ENCODE data around the gene SLC9A9. TPM values are rescaled to one million over a fixed set of nuclear protein-coding genes. Genes with fewer than 3 reads are reported as not detected.

SLC9A9 gene
- total RNA-seq, 1 donor from 2014 or later = 11.4 TPM

DNA sequence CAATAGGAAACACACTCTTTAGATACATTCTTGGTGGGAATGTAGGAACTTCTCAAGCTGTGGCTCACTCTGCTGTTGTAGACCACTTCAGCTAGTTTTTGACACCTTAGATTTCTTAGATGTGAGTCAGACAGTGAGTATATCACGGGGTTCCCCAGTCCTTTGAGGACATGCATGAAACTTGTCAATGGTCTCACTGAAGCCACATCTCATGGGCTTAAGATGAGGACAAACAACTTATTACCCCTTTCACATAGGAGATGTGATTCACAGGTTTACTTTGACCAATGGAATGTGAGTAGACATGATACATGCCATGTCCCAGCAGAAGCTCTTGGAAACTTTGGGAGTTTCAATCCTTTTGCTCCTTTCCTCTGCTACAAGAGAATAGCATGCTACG lies 403.1 kb downstream of the SLC9A9 start:
- no peaks in the 10 kb centered on the region for H3K4me1 Mint-ChIP-seq (ENCODE audit: low read depth, unreplicated experiment)
- H3K9me3 Mint-ChIP-seq (ENCODE audit: unreplicated experiment) = no peaks in the 10 kb centered on the region
- TF ChIP-seq, protein P1, sequence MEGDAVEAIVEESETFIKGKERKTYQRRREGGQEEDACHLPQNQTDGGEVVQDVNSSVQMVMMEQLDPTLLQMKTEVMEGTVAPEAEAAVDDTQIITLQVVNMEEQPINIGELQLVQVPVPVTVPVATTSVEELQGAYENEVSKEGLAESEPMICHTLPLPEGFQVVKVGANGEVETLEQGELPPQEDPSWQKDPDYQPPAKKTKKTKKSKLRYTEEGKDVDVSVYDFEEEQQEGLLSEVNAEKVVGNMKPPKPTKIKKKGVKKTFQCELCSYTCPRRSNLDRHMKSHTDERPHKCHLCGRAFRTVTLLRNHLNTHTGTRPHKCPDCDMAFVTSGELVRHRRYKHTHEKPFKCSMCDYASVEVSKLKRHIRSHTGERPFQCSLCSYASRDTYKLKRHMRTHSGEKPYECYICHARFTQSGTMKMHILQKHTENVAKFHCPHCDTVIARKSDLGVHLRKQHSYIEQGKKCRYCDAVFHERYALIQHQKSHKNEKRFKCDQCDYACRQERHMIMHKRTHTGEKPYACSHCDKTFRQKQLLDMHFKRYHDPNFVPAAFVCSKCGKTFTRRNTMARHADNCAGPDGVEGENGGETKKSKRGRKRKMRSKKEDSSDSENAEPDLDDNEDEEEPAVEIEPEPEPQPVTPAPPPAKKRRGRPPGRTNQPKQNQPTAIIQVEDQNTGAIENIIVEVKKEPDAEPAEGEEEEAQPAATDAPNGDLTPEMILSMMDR (IDR thresholded peaks at IDR 0.05; ENCODE audit: partially characterized antibody, unreplicated experiment) = no peak
- no peak overlapping the region for H3K27ac Mint-ChIP-seq (ENCODE audit: unreplicated experiment)
- no peak overlapping the region for H3K4me3 Mint-ChIP-seq (ENCODE audit: unreplicated experiment)
- no peak for DNase-seq
- H3K36me3 Mint-ChIP-seq (ENCODE audit: unreplicated experiment) = no peaks in the 10 kb centered on the region
- no peaks in the 10 kb centered on the region for H3K27me3 Mint-ChIP-seq (ENCODE audit: unreplicated experiment)

DNA sequence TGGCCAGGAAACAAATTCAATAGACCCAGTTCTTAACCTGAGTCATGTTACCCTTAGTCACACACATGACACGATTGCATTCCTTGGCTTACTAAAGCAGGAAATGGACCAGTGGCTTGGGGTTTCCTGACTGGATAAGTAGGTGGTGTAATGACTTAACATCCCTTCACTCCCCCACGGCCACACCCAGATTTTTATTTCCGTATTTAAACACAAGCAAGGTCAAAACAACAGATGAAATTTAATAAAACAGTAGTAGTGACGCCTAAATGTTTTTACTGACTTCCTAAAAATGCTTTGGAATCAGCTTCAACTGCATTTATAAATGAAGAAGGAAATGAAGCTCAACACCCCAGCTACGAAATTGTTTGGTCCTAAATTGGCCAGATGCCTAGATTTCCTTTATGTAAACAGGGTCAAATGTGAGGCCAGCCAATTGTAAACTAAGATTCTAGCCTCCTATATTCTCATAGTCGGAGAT lies 404.4 kb downstream of the SLC9A9 start:
- no peak overlapping the region for H3K4me3 Mint-ChIP-seq (ENCODE audit: unreplicated experiment)
- H3K27ac Mint-ChIP-seq (ENCODE audit: unreplicated experiment) = no peak overlapping the region
- H3K27me3 Mint-ChIP-seq (ENCODE audit: unreplicated experiment) = no peaks in the 10 kb centered on the region
- no peaks in the 10 kb centered on the region for H3K4me1 Mint-ChIP-seq (ENCODE audit: low read depth, unreplicated experiment)
- TF ChIP-seq, protein P1 (IDR thresholded peaks at IDR 0.05; ENCODE audit: partially characterized antibody, unreplicated experiment) = no peak
- H3K36me3 Mint-ChIP-seq (ENCODE audit: unreplicated experiment) = no peaks in the 10 kb centered on the region
- no peak for DNase-seq
- peaks cover 3% of the 10 kb centered on the region for H3K9me3 Mint-ChIP-seq (ENCODE audit: unreplicated experiment)

DNA sequence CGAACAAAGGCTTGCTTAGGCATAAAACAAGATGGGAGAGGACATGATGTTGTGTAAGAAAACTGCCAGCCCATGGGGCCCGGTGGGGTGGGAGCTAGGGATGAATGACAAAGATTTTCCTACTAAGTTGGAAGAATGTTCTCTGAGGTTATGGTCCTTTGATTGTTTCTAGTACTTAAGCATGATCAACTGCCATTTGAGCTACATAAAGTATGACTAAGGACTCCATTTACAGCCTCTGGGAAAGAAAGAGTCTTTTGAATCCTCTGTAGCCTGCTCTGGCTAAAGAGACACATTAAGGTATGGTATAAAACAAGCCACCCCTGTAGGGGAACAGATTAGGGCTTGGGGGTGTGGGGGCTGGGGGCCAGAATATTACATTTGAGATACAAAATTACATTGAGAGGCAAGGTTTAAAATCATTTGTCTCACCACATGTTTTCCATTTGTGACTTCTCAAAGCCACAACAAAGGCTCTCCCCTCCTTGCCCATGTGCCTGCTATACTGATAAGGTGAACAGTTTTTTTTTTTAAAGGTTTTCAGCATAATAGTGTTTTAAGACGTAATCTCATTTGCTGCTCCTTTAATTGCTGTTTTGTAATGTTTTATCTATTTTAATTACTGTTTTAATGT lies 405.3 kb downstream of the SLC9A9 start:
- DNase-seq = no peak
- H3K4me3 Mint-ChIP-seq (ENCODE audit: unreplicated experiment) = no peak overlapping the region
- TF ChIP-seq, protein P1 (IDR thresholded peaks at IDR 0.05; ENCODE audit: partially characterized antibody, unreplicated experiment) = no peak
- no peak overlapping the region for H3K27ac Mint-ChIP-seq (ENCODE audit: unreplicated experiment)
- no peaks in the 10 kb centered on the region for H3K4me1 Mint-ChIP-seq (ENCODE audit: low read depth, unreplicated experiment)
- H3K36me3 Mint-ChIP-seq (ENCODE audit: unreplicated experiment) = no peaks in the 10 kb centered on the region
- no peaks in the 10 kb centered on the region for H3K27me3 Mint-ChIP-seq (ENCODE audit: unreplicated experiment)
- H3K9me3 Mint-ChIP-seq (ENCODE audit: unreplicated experiment) = peaks cover 3% of the 10 kb centered on the region

DNA sequence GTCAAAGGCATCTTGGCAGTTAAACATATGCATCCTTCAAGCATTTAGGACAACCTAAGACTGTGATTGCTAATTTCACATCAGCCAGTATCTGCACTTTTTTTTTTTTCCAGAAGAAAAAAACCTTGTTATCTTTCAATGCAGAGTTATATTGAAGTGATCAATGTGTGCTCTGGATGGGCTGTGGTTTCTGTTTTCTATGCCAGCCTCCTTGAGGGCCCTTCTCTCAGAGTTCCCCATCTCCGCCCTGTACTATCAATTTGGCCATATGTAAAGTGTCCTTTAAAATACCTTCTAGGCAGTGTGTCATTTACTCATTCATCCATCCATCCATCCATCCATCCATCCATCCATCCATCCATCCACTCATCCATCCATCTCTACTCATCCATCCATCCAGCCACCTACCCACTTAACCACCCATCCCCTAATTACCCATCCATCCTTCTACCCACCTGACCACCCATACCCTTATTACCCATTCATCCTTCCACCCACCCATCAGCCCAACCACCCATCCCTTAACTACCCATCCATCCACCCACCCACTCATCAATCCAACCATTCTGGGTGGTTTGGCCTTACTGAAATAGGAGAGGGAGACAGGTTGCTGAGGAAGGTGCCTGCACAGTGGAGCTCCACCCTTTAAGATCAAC lies 406.6 kb downstream of the SLC9A9 start:
- no peak overlapping the region for H3K27ac Mint-ChIP-seq (ENCODE audit: unreplicated experiment)
- no peak for DNase-seq
- no peaks in the 10 kb centered on the region for H3K27me3 Mint-ChIP-seq (ENCODE audit: unreplicated experiment)
- no peaks in the 10 kb centered on the region for H3K4me1 Mint-ChIP-seq (ENCODE audit: low read depth, unreplicated experiment)
- no peak overlapping the region for H3K4me3 Mint-ChIP-seq (ENCODE audit: unreplicated experiment)
- no peaks in the 10 kb centered on the region for H3K36me3 Mint-ChIP-seq (ENCODE audit: unreplicated experiment)
- H3K9me3 Mint-ChIP-seq (ENCODE audit: unreplicated experiment) = peaks cover 3% of the 10 kb centered on the region
- TF ChIP-seq, protein P1 (IDR thresholded peaks at IDR 0.05; ENCODE audit: partially characterized antibody, unreplicated experiment) = no peak

DNA sequence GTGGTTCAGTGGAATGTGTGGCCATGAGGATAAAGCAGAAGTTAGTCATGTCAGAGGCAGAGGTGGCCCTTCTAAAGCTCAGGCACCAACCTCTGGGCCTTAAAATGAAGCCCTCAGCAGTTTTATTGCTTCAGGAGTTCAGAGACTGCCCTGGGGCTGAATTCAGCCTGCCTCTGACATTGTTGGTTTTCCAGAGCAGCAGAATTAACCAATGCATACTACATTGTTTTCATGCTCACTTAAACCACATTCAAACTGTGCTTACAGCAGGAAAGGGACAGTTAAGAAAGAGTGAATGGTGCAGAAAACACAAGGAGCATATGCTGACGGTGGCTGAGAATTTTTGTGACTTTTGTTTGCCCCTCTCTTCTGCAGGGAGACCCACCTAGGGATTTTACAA lies 408.5 kb downstream of the SLC9A9 start:
- Mint-ChIP-seq H3K4me1 (ENCODE audit: low read depth, unreplicated experiment) (no peaks in the 10 kb centered on the region), H3K36me3 (ENCODE audit: unreplicated experiment) (no peaks in the 10 kb centered on the region), H3K4me3 (ENCODE audit: unreplicated experiment) (no peak overlapping the region), H3K27me3 (ENCODE audit: unreplicated experiment) (no peaks in the 10 kb centered on the region), H3K9me3 (ENCODE audit: unreplicated experiment) (peaks cover 3% of the 10 kb centered on the region), H3K27ac (ENCODE audit: unreplicated experiment) (no peak overlapping the region)
- TF ChIP-seq, protein P1 (IDR thresholded peaks at IDR 0.05; ENCODE audit: partially characterized antibody, unreplicated experiment) = no peak
- no peak for DNase-seq

Measured in glutamatergic neuron (in vitro differentiated cells).